ENCODE data around the gene FSTL5. TPM values are rescaled to one million over a fixed set of nuclear protein-coding genes. Genes with fewer than 3 reads are reported as not detected.
A peak's percentile ranks its signal among the peaks of the same experiment; 100 is the strongest.
"Not testable (repeated sequence)": the region's sequence is repeated elsewhere in the genome, so short reads cannot be mapped to it uniquely, and the experiment has no call there.

FSTL5 gene
- total RNA-seq (2014; rRNA removed; shearing (Covaris generic)): 0.02 TPM in 1 of 2 replicates, not detected in the other
- polyA plus RNA-seq (2015; cell fraction: cytosol; rRNA removed): 0.01 and 0.05 TPM in 2 replicates
- polyA plus RNA-seq (2015; cell fraction: nucleus; rRNA removed): 0.05 and 0.16 TPM in 2 replicates

- DNase-seq (ENCODE audit: low read depth): peak; percentile 81
Measured at GRCh38 chr4:162163892-162164759, at the start of gene FSTL5. TSS of gene FSTL5 (minus strand) at chr4:162164000. CDS start at chr4:162111396, 52,604 bp downstream.

DNA sequence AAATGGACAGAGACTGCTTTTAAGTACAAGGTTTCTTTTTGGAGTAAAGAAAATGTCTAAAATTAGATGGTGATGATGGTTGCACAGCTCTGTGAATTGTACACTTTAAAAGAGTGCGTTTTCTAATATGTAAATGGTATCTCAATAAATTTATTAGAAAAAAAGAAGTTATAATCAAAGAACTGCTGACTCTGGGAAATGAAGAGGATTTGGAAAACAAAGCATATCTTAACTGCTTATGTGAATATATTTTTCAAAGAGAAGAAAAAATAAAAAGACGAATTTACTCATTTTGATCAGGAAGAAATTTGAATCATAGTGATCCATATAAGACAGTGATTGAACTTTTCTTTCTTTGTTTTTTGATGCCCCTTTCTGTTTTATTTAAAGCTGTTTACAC is 45.9 kb upstream of the FSTL5 start:
- DNase-seq (ENCODE audit: low read depth): no peak

- not testable (repeated sequence) for DNase-seq (ENCODE audit: low read depth)
Measured at GRCh38 chr4:162203478-162203877, 39.7 kb upstream of the FSTL5 start.

DNA sequence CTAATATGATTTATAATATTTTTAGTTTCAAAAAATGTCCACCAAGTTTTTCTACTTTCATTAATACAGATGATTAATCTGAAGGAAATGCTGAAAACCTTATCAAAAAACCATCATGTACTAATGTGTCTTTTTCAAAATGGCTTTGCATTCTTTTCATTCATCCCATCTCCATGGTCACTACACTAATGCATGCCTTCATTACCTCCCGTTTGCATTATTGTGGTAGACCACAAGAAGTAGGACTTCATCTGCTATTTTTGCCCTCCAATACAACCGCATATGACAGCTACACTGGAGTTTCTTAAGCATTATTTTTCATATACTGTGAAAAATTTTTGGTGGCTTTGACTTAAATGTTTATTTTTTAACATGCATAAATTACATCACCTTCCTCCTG is 37.9 kb upstream of the FSTL5 start:
- peak; percentile 56 for DNase-seq (ENCODE audit: low read depth)

DNA sequence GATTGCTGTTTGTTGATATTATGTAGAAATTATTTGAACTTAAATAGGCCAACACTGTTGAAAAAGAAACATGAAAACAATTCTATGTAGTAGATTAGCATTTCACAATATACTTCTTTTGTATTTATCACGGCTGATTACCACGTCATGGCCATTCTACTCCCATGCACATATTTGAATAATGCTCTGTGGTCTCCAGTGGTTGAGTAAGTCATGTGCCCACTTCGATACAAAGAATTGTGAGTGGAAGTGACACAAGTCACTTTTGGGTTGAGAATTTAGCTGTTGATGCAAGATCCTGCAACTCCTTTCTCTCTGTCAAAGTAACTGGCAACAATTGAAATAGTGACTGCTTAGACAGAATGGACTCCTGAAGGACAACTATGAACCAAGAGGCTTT is 6.7 kb upstream of the FSTL5 start:
- no peak for DNase-seq (ENCODE audit: low read depth)

DNA sequence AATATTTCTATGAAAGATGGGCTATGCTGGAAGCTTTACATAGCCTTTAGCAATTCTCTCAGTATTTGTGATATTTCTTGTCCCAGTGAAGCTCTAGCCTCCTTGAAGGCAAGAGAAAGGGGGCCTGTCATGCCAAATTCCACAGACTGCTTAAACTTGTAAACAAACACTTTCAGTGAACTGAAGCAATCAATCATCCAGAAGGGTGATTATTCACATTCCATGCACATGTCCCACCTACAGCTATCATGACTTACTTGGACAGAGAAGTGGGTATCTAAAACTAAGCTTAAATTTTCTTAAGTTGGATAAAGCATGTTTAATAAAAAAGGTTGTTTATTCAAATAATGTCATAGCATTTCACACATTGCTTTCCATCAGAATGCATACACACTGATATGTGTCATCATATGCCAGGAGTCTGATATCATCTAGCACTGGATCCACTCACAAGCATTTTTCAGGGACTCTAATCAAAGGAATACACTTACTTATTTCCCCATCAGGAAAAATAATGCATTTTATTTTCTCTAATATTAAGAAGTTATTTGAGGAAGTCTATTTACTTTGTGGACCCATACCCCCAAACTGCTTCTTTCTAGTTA is 1.2 kb upstream of the FSTL5 start:
- DNase-seq (ENCODE audit: low read depth): no peak

DNA sequence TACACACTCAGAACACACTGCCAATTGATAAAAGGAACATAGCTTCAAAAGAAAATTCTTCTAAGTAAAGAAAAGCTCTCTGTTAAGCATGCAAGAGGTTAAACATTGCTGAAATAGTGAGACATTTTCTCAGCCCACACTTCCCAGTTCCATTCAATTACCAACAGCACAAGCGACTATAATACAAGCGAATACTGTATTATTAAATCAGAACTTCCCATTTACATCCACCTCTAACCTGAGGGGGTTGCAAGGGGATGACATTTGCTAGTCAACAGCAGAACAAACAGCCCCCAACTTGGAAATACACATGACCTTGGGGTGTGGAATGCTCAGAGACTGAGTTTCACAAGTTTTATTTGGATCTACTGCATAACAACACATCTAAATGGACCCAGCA is 1.1 kb downstream of the FSTL5 start:
- DNase-seq (ENCODE audit: low read depth): no peak

GRCh38 chr4:162157241-162157640 is 6.6 kb downstream of the FSTL5 start:
- DNase-seq (ENCODE audit: low read depth): no peak

DNA sequence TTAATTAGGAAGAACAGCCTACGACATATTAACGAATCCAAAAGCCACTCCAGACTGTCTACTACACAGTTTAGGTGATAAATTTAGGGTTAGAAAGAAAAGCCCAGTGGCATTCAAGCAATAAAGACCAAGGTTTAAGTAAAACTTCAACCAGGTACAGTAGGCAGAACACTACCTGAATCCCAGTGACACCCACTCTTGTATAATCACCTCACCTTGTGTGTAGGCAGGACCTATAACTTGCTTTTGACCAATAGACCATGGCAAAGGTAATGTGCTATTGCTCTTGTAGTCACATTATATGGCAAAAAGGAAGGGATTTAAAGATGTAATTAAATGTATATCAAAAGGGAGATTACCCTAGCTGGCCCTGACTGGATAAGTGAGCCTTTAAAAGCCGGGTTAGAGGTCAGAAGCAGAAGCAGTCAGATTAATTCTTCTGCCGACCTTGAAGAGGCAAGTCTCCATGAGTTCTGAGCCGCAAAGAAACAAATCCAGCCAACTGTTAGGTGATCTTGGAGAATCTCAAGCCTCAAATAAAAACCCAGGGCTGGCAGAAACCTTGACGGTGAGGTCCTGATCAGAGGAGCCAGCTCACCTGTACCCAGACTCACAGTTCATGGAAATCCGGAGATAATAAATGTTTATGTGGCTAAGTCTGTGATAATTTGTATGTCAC is 8.8 kb downstream of the FSTL5 start:
- DNase-seq (ENCODE audit: low read depth): no peak

- no peak for DNase-seq (ENCODE audit: low read depth)
Measured at GRCh38 chr4:162151850-162152249, 11.9 kb downstream of the FSTL5 start.

DNA sequence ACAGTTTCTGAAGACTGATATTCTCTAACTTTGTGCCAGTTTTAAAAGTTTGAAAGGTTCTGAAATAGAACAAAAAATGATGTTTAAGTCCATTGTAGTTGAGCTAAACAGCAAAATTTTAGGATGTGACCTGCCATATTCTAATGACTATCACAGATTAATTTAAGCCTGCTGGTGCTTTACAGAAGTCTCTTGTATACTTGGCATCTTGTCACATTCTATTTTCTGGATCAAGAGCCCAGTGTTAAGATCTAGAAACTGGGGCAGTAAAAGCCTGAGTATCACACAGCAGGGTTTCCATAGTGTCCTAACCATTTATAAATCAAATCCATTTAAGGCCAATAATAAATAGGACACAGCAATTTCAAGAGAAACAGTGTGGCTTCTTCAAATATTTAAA is 12.4 kb downstream of the FSTL5 start:
- no peak for DNase-seq (ENCODE audit: low read depth)

GRCh38 chr4:162149644-162150043 is 14.2 kb downstream of the FSTL5 start:
- no peak for DNase-seq (ENCODE audit: low read depth)

DNA sequence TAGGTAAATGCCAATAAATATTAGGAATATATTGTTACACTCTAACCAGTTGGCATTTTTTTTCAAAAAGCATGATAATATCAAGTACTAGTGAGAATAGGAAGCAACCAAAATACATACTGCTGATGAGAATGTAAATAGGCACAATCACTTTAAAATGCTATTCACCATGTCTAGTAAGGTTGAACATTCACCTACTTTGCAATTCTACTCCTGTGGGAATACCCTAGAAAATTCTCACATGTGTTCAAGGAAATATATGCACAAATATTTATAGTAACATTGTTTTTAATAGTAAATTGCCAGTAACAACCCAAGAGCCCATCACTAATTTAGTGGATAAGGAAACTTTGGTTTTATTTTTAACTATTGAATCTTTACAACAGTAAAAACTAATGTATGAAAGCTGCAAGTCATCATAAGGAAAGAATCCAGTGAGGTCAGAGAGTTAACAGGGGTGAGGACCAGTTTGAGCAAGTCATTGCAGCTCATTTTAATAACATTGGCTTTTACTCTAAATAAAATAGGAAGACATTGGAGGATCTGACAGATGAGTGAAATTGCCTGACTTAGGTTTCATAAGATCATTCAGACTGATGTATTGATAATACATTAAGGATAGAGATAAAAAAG is 23.6 kb downstream of the FSTL5 start:
- DNase-seq (ENCODE audit: low read depth): no peak

GRCh38 chr4:162139412-162139811 is 24.4 kb downstream of the FSTL5 start:
- no peak for DNase-seq (ENCODE audit: low read depth)

DNA sequence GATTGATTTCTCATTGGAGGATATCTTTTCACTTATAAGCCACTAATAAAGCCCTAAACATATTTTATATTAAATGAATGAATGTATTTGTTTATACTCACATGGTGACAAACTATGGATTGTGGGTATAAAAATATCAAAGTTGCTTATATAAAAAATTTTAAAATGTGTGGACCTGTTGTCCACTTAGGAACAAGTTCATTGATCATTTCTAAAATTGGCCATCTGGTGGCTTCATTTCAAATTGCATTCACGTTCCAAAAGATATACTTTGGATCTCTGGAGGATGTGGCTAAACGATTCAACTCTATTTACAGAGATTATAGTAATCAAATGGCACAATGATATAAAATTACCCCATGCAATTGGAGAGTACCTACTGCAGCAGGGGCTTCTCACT is 32.5 kb downstream of the FSTL5 start:
- no peak for DNase-seq (ENCODE audit: low read depth)

- no peak for DNase-seq (ENCODE audit: low read depth)
Measured at GRCh38 chr4:162126729-162127128, 37.1 kb downstream of the FSTL5 start.

DNA sequence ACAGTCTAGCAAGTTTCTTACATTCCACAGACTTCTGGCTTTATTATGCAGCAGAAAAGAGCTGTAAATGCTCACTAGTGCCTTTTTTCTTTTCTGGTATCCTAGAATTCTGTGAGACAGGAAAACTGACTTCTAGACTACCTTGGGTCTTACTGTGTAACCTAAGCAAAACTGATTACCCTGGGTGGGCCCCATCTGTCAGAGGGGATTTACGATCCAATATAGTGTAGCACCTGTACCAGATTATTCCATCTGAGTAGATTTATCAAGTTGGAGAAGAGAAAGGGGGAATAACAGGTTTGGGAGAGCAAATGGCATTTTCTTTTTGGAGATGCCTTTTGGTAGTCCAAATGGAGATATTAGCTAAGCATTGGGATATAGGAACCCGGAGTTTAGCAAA is 46.7 kb downstream of the FSTL5 start:
- DNase-seq (ENCODE audit: low read depth): no peak

DNA sequence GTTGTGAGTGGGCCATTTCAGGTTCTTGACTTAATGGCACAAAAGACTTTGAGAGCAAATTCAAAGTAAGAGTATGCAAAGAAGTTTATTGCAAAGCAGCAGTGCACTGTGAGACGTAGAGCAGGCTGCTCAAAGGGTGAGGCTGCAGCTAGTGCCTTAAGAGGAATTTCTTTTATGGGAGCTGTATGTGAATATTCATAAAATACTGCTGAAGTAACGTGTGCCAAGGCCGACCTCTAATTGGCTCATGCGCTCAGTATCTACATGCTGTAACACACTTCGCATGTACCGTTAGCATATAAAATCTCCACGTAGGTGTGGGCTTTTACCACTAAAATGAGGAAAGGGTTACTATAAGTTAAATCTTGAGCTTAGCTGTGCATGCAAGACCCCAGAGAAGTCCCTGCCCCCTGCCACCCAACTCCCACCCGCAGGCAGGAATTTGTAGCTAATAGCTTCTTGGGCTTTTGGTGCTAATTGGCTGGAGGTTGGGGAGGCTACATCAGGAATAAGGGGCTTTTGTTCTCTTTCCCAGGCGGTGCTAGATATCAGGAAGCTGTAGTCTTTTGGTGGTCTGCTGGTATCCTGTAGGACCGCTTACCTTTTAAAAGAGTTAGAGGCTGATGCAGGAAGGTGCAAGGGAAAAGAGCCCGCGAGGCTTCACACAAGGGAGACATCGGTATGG is 47.6 kb downstream of the FSTL5 start:
- no peak for DNase-seq (ENCODE audit: low read depth)

DNA sequence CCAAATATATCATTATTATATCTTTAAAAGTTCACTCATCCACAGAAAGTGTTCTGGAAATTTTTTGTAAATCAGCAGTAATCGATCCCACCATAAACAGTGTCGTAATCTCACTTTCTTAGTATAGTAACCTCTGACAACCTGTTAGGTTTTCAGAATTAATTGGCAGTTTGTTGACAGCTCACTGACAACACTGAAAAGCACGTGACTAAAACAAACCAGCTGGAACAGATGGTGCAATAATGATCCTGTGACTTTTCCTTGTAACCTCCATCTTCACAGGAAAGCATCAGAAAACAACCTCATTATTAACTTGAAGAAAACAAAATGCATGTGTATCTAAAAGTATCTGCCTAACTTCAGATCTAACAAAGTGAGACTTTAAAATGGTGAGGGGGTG is 48.5 kb downstream of the FSTL5 start:
- no peak for DNase-seq (ENCODE audit: low read depth)

DNA sequence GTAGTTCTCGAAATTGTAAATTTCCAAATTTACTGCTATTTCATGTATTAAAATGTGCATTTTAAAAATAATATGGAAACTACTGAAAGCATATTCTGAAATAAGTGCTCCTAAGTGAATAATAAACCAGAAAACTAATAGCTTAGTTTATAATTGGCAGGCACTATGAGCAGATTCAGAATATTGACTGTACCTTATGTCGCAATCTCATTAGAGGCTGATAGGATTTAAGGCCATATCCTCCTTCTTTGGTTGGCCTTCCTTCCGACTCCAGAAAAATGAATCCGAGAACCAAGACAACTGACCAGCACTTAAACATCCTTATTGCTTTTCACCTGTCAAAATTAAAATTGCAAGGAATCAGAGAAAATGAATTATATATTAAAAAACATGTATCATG is 52.7 kb downstream of the FSTL5 start:
- no peak for DNase-seq (ENCODE audit: low read depth)
